GM13977 (cell line): ENCODE measurements around the gene ATP1A2.
A peak's percentile ranks its signal among the peaks of the same experiment; 100 is the strongest.

Experiments used
- DNase-seq: peaks from one replicate; pipeline ENCODE4 v3.0.0; 2012; ENCODE audit warnings: low spot score
- in situ Hi-C: fragments of 300-500 bp; cut with MboI; formaldehyde crosslinking; loops from one replicate; pipeline ENCODE4 v1.12.0; 2022; ENCODE audit warnings: low sequenced_read_pairs, low pct_unique_long_range_greater_than_20kb, mixed read lengths, inconsistent platforms; ENCODE audit not compliant: unreplicated experiment
- TF ChIP-seq, protein P1 (sequence below): IDR thresholded peaks from 2 replicates; pipeline ENCODE4 v1.5.1; 2012; ENCODE audit warnings: mild to moderate bottlenecking, control low read depth; ENCODE audit not compliant: insufficient read depth; ENCODE audit errors: extremely low read depth, missing control alignments

ATP1A2 gene

DNA sequence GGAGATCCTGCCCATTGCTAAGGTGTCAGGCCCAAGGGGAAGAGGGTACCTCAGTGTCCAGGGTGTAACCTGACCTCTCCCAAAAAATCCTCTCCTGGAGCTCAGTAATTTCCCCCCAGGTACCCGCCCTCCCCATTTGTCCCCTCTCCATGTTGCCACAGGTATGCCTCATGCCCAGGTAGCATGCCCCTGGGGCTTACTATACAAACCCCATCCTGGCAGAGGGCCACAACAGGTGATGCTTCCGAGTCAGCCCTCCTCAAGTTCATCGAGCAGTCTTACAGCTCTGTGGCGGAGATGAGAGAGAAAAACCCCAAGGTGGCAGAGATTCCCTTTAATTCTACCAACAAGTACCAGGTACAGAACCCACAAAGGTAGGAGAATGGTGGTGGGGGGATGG, 51.5 kb downstream of the ATP1A2 start:
- DNase-seq: no peak
- TF ChIP-seq, protein P1, sequence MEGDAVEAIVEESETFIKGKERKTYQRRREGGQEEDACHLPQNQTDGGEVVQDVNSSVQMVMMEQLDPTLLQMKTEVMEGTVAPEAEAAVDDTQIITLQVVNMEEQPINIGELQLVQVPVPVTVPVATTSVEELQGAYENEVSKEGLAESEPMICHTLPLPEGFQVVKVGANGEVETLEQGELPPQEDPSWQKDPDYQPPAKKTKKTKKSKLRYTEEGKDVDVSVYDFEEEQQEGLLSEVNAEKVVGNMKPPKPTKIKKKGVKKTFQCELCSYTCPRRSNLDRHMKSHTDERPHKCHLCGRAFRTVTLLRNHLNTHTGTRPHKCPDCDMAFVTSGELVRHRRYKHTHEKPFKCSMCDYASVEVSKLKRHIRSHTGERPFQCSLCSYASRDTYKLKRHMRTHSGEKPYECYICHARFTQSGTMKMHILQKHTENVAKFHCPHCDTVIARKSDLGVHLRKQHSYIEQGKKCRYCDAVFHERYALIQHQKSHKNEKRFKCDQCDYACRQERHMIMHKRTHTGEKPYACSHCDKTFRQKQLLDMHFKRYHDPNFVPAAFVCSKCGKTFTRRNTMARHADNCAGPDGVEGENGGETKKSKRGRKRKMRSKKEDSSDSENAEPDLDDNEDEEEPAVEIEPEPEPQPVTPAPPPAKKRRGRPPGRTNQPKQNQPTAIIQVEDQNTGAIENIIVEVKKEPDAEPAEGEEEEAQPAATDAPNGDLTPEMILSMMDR: no peak
- in situ Hi-C loops: no loop called here

DNA sequence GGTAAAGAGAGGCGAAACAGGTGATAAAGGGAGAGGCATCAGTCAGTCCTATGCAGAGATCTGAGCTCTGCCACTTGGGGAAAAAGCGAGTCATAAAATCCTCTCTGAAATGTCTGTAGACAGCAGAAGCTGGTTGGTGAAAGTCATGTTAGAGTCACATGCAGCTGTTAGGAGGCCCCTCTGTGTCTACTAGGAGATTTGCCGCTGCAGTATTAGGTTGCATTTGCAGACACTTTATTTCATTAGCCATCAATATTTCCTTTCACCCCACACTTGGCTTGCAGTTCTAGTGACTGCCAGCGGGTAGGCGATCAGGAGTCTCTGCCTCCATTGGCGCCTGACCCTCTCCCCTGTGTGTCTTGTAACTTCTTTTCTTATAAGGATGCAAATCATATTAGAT, 52.0 kb downstream of the ATP1A2 start:
- DNase-seq: no peak
- TF ChIP-seq, protein P1: no peak
- in situ Hi-C loops: no loop called here

DNA sequence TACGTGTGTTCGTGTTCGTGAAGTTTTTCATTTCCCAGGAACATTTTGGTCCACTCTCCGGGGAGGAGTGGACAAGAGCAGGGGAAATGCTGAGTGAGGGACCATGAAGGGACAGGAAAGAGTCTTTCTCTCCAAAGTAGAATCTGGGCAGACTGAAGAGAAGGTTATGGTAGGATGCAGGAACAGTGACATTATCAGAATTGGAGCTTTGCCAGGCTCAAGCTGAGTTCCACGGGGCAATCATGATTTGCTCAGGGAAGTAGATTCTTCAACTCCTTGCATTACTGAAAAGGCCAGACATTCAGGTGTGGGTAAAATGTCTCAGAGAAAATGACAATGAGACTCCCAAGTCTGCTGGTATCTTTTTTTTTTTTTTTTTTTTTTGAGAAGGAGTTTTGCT, 52.5 kb downstream of the ATP1A2 start:
- DNase-seq: no peak
- TF ChIP-seq, protein P1: no peak
- in situ Hi-C loops: no loop called here

DNA sequence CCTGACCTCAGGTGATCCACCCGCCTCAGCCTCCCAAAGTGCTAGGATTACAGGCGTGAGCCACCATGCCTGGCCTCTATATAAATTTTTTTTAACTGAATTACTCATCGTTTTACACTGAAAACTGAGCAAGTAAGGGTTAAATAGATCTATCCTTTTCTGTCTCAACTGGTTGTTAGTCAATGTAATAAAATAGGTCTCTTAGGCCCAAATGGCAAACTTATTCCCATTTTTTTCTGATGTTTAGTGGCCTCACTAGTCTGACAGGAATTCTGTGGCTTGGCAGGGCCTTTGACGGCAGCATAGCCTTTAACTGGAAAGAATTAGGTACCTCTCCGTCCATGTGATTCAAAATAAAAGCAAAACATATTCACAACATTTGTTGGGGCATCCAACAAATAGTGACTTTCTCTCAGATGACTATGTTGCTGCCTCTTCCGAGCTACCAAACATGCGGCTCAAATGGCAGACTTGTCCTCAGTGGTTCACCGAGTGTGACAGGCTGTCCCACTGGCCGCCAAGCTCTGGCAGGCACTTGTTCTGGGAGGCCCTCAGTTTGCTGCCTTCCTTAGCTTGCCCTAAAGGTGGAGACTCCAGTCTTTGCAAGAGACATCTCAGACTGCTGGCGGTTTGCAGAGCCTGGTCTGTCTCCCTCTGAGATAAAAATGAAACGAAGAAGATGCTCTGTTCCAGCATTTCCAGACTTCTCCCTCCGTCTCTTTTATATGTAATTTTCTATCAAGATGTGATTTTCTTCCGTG, 53.2 kb downstream of the ATP1A2 start:
- no peak for DNase-seq
- in situ Hi-C loops: no loop called here
- TF ChIP-seq, protein P1: no peak

DNA sequence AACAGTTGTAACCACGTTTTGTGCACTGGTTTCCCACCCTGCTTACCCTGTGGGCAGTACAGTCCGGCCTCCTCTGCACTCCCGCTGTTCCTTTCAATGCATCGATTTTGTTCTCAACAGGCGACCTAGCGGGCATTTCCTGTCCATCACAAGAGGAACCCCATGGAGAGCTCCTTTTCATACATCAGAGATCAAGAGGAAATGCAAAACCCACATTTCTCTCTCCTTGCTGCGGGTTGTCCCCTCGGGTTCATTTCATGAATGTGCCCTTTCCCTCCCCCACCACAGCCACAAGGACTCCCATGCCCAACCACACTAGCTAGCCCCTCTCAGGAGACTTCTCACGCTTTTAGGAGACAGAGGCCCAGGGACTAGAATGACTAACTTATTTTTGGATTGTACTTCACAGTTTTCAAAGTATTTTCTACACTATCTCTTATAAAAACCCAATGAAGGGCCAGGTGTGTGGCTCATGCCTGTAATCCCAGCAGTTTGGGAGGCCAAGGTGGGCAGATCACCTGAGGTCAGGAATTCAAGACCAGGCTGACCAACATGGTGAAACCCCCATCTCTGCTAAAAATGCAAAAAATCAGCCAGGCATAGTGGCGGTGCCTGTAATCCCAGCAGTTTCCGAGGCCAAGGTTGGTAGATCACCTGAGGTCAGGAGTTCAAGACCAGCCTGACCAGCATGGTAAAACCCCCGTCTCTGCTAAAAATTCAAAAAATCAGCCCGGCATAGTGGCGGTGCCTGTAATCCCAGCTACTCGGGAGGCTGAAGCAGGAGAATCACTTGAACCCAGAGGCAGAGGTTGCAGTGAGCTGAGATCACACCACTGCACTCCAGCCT, 54.2 kb downstream of the ATP1A2 start:
- TF ChIP-seq, protein P1: no peak
- DNase-seq: peak; percentile 47
- in situ Hi-C loops: no loop called here

DNA sequence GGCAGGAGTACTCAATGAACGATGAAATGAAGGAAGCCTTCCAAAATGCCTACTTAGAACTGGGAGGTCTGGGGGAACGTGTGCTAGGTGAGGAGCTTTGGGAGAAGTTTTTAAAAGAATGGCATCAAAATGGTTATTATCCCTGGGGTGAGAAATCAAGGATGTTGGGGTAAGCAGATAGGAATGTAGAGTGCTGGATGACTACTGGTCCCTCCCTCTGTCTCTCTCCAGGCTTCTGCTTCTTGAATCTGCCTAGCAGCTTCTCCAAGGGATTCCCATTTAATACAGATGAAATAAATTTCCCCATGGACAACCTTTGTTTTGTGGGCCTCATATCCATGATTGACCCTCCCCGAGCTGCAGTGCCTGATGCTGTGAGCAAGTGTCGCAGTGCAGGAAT, 55.8 kb downstream of the ATP1A2 start:
- no peak for DNase-seq
- TF ChIP-seq, protein P1: no peak
- in situ Hi-C loops: no loop called here
